GM19455 (cell line): Measurements from ENCODE around the gene TRHDE.

ENCODE experiments used
- ATAC-seq: cut with Tn5 transposase; IDR thresholded peaks from one replicate; pipeline ENCODE4 v1.9.1; 2021; ENCODE audit not compliant: unreplicated experiment

TRHDE gene

DNA sequence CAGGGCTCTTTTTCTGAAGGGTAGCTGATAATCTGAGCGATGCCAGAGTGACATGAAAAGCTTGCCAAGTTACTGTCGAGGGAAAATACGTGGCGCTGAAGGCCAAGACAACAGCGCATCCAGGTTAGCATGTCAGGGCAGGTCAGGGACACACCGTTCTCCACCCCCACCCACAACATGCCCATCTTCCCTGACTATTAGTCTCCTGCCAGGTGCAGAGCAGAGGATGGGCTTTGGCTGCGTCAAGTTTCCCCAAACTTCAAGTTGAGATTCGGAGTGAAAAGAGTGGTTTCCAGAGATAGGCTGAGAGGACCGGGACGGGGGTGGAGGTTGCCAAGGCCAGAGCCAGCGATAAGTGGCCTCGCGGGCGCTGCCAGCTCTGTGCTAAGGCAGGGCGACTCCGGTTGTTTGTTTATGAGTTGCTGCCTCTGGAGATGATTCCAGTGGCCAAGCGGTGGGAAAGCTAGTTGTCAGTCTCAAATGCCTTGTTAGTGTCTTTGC lies 1.7 kb downstream of the TRHDE start:
- no peak for ATAC-seq

- no peak for ATAC-seq
These were observed 2.8 kb downstream of the TRHDE start for GRCh38 chr12:72274931-72275330.

GRCh38 chr12:72275526-72275925 lies 3.4 kb downstream of the TRHDE start:
- ATAC-seq, result no peak

- ATAC-seq, result no peak
These were observed 4.1 kb downstream of the TRHDE start for GRCh38 chr12:72276181-72276805.

DNA sequence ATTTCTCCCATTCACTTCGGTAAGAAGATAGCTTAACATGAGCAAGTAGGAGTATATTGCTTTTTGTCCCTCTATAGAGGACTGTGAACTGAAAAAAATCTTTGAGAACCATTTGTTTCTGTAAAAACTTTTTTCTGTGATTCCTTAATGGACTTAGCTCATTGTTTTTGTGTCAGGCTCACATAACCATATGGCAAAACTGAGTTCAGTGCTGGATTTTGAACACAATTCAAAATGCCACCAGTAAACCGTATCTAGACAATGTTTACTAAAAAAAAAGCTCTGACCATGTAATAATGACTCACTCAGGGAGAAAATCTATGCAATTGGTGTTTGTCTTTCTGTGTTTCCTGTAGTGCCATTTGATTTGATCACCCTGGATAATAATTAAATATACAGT lies 5.2 kb downstream of the TRHDE start:
- no peak for ATAC-seq

- no peak for ATAC-seq
These were observed 6.7 kb downstream of the TRHDE start for GRCh38 chr12:72278894-72279293.

DNA sequence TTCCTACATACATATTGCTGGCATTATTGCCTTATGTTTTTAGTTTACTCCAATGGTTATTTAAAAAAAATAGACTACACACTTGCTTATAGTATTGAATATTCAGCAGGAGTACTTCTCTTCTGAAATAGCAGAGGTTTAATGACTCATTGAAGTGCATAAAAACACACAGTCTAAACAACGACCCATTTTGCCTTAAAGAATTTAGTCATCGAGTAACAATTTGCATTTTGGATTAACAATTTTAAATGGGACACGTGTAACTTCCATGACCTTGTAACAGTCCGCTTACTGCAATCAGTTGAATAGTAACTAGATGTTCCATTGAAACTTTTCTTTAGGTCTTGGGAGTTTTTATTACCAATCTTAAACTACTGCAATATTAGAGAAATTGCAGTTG lies 9.0 kb downstream of the TRHDE start:
- no peak for ATAC-seq

GRCh38 chr12:72282721-72283120 lies 10.6 kb downstream of the TRHDE start:
- ATAC-seq, result no peak

- no peak for ATAC-seq
These were observed 13.7 kb downstream of the TRHDE start for GRCh38 chr12:72285861-72286260.

DNA sequence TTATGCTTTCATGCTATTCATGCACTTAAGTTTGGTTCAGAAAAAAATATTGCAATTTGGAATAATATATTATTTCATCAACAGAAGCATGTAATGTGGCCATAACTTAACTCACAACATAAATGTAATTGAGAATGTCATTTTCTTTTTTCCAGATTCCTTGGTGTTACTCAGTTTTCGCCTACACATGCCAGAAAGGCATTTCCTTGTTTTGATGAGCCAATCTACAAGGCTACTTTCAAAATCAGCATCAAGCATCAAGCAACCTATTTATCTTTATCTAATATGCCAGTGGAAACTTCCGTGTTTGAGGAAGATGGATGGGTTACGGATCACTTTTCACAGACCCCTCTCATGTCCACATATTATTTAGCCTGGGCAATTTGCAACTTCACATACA lies 14.4 kb downstream of the TRHDE start:
- no peak for ATAC-seq

- ATAC-seq, result no peak
These were observed 16.3 kb downstream of the TRHDE start for GRCh38 chr12:72288436-72288835.

DNA sequence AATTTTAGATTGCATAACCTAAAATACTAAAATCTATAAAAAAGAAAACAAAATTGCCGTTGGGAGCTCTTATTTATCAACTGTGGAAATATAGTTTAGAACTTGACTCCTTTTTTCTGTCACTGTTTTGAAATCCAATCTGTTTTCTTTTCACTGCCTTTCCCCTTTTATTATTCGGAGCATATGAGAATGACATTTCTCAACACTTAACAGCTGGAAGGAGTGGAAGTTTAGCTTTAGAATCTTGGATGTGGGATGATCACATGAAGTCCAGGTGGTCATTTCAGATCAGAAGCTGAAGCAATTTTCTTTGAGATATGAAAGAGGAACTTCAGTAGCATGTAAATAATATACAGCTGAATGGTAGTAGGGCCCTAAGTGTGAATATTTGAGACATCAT lies 16.7 kb downstream of the TRHDE start:
- ATAC-seq, result no peak

DNA sequence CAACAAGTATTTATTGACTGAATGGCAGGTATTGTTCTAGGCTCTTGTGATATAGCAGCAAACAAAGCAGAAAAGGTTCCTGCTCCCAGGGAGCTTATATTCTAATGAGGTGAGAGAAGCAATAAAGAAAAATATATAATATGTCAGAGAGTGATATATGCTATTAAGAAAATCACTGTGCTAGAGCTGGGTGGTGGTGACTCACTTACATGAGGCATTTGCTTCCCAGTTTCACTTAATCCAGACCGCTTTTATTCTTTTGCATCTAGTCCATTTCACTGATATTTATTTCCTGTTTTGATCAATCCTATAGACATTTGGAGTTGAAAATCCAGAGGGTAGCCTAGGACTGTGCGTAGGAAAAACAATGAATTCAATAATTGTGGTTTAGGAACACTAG lies 17.5 kb downstream of the TRHDE start:
- no peak for ATAC-seq

DNA sequence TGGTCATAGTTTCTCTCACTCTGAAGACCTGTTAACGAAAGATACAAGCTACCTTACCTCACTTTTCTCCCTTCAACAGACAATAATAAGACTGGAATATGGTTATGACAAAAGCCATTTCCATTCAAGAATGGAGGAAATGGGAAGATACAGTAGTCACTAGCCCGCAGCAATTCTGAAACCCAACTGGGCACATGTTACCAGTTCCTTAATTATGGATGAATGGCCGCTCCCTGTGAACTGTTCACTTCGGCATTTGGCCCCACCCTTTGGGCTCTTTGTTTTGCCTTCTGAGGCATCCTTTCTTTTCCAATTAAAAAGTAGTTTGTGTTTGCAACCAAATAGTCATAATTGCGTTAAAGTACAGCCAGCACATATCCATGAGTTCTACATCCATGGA lies 19.0 kb downstream of the TRHDE start:
- no peak for ATAC-seq

DNA sequence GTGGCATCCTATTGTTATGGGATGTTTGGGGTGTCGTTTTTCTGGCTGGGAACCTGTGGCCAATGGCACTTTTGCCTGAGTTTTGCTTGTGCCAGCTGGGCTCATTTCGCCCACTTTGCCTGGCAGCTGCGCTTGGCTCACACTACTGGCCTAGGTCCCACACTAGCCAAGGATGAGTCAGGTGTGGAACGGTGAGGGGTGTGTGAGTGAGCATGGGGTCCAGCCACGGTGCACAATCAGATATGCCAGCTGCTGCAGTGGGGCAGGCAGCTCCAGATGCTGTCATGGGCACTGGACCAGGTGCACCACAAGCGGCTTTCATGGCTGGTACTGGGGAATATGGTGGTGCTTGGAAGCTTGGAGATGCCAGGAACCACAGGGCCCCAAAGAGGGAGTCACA lies 21.5 kb downstream of the TRHDE start:
- ATAC-seq, result no peak

GRCh38 chr12:72295101-72295500 lies 22.9 kb downstream of the TRHDE start:
- no peak for ATAC-seq

GRCh38 chr12:72295744-72296143 lies 23.6 kb downstream of the TRHDE start:
- ATAC-seq, result no peak

DNA sequence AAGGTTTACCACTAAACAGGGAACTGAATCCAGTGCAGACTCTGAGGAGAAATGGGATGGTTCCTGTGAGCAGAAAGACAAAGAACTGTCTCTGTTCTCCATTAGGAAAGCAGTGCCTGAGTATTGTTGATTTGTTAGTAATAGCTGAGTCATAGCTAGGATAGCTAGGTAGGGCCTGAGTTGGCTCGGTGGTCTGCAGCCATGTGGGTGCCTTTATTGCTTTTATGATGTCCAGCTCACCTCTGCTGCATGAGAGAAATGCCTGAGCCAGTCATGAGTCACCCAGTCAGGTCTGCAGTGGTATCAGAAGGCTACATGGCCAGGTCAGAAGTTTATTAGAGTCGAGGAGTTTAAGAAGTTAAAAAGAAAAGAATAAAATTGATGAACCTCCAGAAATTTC lies 24.2 kb downstream of the TRHDE start:
- no peak for ATAC-seq

DNA sequence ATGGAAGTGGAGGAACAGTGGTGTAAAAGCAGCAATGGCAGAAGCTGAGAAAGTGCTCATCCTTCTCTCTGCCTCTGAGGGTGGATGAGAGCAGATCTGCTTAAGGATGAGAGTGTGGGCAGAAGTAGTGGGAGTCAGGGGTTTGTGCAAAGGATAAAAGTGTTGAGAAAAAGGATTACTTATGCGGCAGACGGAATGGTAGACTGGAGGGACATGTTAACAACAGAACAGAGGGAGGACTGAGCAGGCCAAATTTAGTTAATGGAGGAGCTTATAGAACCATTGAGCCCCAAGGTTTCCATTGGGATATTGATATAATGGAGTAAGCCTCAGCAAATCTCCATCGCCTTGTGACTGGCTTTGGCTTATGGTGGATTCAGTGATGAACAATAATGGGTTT lies 25.5 kb downstream of the TRHDE start:
- no peak for ATAC-seq

DNA sequence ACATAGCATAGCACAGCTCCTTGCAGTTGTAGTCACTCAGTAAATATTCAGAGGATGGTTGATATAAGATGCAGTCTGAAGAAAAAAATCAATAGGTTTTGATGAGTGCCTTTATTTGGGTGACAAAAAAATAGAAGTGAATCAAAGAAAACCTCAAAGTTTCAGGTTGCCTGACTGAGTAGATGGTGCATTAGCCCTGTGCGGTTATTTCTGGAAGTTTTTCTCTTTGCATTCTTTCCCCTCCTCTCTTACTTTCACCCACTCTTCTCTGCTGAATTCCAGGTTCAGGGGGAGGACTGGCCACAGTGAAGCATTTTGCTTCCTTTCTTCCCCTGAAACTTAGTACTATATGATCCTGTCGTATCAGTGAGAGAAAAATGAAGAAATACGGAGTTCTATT lies 28.6 kb downstream of the TRHDE start:
- ATAC-seq, result no peak

- no peak for ATAC-seq
These were observed 32.6 kb downstream of the TRHDE start for GRCh38 chr12:72304751-72305150.

GRCh38 chr12:72307229-72307628 lies 35.1 kb downstream of the TRHDE start:
- ATAC-seq, result no peak

- ATAC-seq, result no peak
These were observed 39.8 kb downstream of the TRHDE start for GRCh38 chr12:72311946-72312345.
